CD4-positive, alpha-beta memory T cell (primary cell): ENCODE data around the gene TMEM253. TPM values are rescaled to one million over a fixed set of nuclear protein-coding genes. Genes with fewer than 3 reads are reported as not detected.

Source experiments
- CTCF ChIA-PET: fragments of 350-600 bp; sonication (Branson Sonifier 250); formaldehyde crosslinking; loops from one replicate; lab custom pipeline; 2021; ENCODE audit warnings: inconsistent platforms; ENCODE audit not compliant: partially characterized antibody; lab: Charles Lee
- POLR2A ChIA-PET: fragments of 350-600 bp; sonication (Branson Sonifier 250); formaldehyde crosslinking; loops from one replicate; lab custom pipeline; 2021; ENCODE audit not compliant: partially characterized antibody; lab: Charles Lee
- DNase-seq, 5 donors: peaks; one replicate each; pipeline versions ENCODE4 v3.0.0 to v3.0.0-alpha.2; 2020 to 2022; ENCODE audit warnings: mixed read lengths in 1 of 5
- H3K27ac ChIP-seq: one replicate; pipeline ENCODE4 v1.7.0; 2013; ENCODE audit warnings: low read depth, low read length
- H3K27me3 ChIP-seq: 2 replicates; pipeline ENCODE4 v1.7.0; 2013; ENCODE audit warnings: mild to moderate bottlenecking, low read length, moderate library complexity; ENCODE audit not compliant: insufficient read depth
- H3K36me3 ChIP-seq: 2 replicates; pipeline ENCODE4 v1.7.0; 2013; ENCODE audit warnings: mild to moderate bottlenecking, low read length, moderate library complexity; ENCODE audit not compliant: insufficient read depth
- H3K4me1 ChIP-seq: 2 replicates; pipeline ENCODE4 v1.7.0; 2013; ENCODE audit warnings: mild to moderate bottlenecking, low read length, moderate library complexity; ENCODE audit not compliant: insufficient read depth
- H3K4me3 ChIP-seq, 2 donors: one replicate each; pipeline ENCODE4 v1.7.0; 2013; ENCODE audit warnings: low read length in 2 of 2, mild to moderate bottlenecking in 1 of 2
- H3K9me3 ChIP-seq, 2 donors: one replicate each; pipeline ENCODE4 v1.7.0; 2013; ENCODE audit warnings: low read length in 2 of 2, control low read depth in 1 of 2; ENCODE audit not compliant: control insufficient read depth in 1 of 2
- H3K27ac Mint-ChIP-seq, 7 donors: one replicate each; pipeline ENCODE4 v1.8.0; 2020 to 2021; ENCODE audit warnings: mixed read lengths in 7 of 7, mild to moderate bottlenecking in 6 of 7, inconsistent platforms in 3 of 7, moderate library complexity in 3 of 7
- H3K27me3 Mint-ChIP-seq, 2 donors: one replicate each; pipeline ENCODE4 v1.8.0; 2020 to 2021; ENCODE audit warnings: mixed read lengths in 2 of 2
- H3K36me3 Mint-ChIP-seq, 2 donors: one replicate each; pipeline ENCODE4 v1.8.0; 2020 to 2021; ENCODE audit warnings: mixed read lengths in 2 of 2, inconsistent platforms in 1 of 2, mild to moderate bottlenecking in 1 of 2
- H3K4me1 Mint-ChIP-seq, 4 donors: one replicate each; pipeline ENCODE4 v1.8.0; 2020 to 2021; ENCODE audit warnings: mixed read lengths in 4 of 4, mild to moderate bottlenecking in 1 of 4
- H3K4me3 Mint-ChIP-seq, 8 donors: one replicate each; pipeline ENCODE4 v1.8.0; 2020 to 2021; ENCODE audit warnings: mixed read lengths in 8 of 8, mild to moderate bottlenecking in 7 of 8, moderate library complexity in 6 of 8, inconsistent platforms in 3 of 8
- H3K9me3 Mint-ChIP-seq, 8 donors: one replicate each; pipeline ENCODE4 v1.8.0; 2020 to 2021; ENCODE audit warnings: mixed read lengths in 8 of 8, mild to moderate bottlenecking in 5 of 8, inconsistent platforms in 3 of 8, moderate library complexity in 1 of 8
- intact Hi-C: fragments of 100-400 bp; cut with micrococcal nuclease; formaldehyde crosslinking; loops from one replicate; pipeline ENCODE4 v1.15.1; 2023
- polyA plus RNA-seq, 2 donors: library from polyadenylated mRNA; unstranded; fragments of 300-500 nt; fragmentation: Illumina TruSeq; gene quantifications; one replicate each; pipeline ENCODE4 v1.2.3, GENCODE V29; 2021
- total RNA-seq, 2 experiments: library from RNA; stranded (reverse); gene quantifications; one replicate each; pipeline ENCODE4 v1.2.3, GENCODE V29; 2021

Gene TMEM253
- total and polyA plus RNA-seq, 4 experiments from 2014 or later: not detected

DNA sequence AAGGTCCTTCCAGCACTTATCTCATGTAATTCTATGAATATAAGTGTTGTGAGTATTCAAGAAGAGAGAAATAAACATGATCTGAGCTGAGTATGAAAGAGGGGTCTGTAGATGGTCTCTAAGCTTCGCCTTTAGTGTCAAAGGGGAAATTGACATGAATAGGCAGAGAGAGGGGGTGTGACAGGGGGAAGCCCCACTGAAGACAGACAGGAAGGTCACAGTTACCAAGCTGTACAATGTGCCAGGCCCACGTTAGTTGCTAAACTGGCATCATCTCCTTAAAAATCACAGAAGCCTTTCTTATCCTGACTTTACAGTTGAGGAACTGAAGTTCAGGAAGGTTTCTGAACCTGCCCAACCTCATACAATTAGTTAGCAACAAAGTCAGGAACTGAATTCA lies 23.2 kb upstream of the TMEM253 start:
- no peaks in the 10 kb centered on the region for H3K9me3 Mint-ChIP-seq
- H3K27me3 Mint-ChIP-seq: peaks cover 0 to 6% of the 10 kb centered on the region in 2 donors
- H3K4me3 Mint-ChIP-seq: no peak overlapping the region
- H3K36me3 Mint-ChIP-seq: no peaks in the 10 kb centered on the region
- H3K27me3 ChIP-seq: peaks cover 4% of the 10 kb centered on the region
- intact Hi-C loops: no loop called here
- CTCF ChIA-PET: interaction anchor here (1.0 to 2.2 kb wide), 4 partner anchors 9 to 63 kb away, joined by 4 to 9 read pairs (median 6); no protein-coding TSS in a partner anchor
- H3K36me3 ChIP-seq: no peaks in the 10 kb centered on the region
- H3K4me1 ChIP-seq: no peaks in the 10 kb centered on the region
- no peaks in the 10 kb centered on the region for H3K4me1 Mint-ChIP-seq
- no peak overlapping the region for H3K27ac Mint-ChIP-seq
- POLR2A ChIA-PET: no interaction called here
- H3K27ac ChIP-seq: no peak overlapping the region
- no peaks in the 10 kb centered on the region for H3K9me3 ChIP-seq
- DNase-seq: no peak
- no peak overlapping the region for H3K4me3 ChIP-seq

- Histone ChIP-seq H3K4me3 (no peak overlapping the region), H3K27me3 (no peaks in the 10 kb centered on the region), H3K36me3 (no peaks in the 10 kb centered on the region), H3K4me1 (no peaks in the 10 kb centered on the region), H3K9me3 (no peaks in the 10 kb centered on the region), H3K27ac (no peak overlapping the region)
- CTCF ChIA-PET: interaction anchor here (1.0 to 2.2 kb wide), 4 partner anchors 10 to 63 kb away, joined by 4 to 9 read pairs (median 6); no protein-coding TSS in a partner anchor
- intact Hi-C loops: no loop called here
- H3K27me3 Mint-ChIP-seq: peaks cover 0 to 4% of the 10 kb centered on the region in 2 donors
- DNase-seq: no peak
- no peak overlapping the region for H3K4me3 Mint-ChIP-seq
- H3K36me3 Mint-ChIP-seq: no peaks in the 10 kb centered on the region
- H3K27ac Mint-ChIP-seq: peak overlapping the region in 1 of 7 donors; percentile 81
- H3K4me1 Mint-ChIP-seq: no peaks in the 10 kb centered on the region
- no peaks in the 10 kb centered on the region for H3K9me3 Mint-ChIP-seq
- POLR2A ChIA-PET: no interaction called here
Measured at GRCh38 chr14:21078287-21078686, 22.6 kb upstream of the TMEM253 start.

DNA sequence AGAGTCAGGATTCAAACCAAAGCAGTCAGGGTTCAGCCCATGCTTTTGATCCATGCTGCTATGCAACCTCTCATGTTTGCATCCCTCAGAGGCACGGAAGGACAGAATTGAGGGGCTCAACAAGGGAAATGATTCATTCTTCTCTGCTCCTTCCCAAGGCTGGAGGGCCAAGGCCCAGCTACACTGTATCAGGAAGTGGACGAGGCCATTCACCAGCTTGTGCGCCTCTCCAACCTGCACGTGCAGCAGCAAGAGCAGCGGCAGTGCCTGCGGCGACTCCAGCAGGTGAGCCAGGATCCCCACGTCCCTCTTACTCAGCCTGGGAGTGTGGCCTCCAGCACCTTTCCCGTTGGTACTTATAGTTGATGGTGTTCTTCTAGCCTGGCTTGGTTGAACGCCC lies 22.1 kb upstream of the TMEM253 start:
- no peak for DNase-seq
- H3K36me3 Mint-ChIP-seq: no peaks in the 10 kb centered on the region
- H3K27me3 ChIP-seq: no peaks in the 10 kb centered on the region
- no peaks in the 10 kb centered on the region for H3K27me3 Mint-ChIP-seq
- H3K4me3 ChIP-seq: no peak overlapping the region
- no peak overlapping the region for H3K4me3 Mint-ChIP-seq
- intact Hi-C loops: no loop called here
- no peaks in the 10 kb centered on the region for H3K9me3 Mint-ChIP-seq
- H3K4me1 ChIP-seq: no peaks in the 10 kb centered on the region
- ChIA-PET POLR2A (no interaction called here), CTCF (interaction anchor here (2.2 kb wide), 2 partner anchors 10 to 64 kb away, joined by 5 to 8 read pairs; no protein-coding TSS in a partner anchor)
- no peak overlapping the region for H3K27ac ChIP-seq
- peak overlapping the region in 1 of 7 donors; percentile 47 for H3K27ac Mint-ChIP-seq
- no peaks in the 10 kb centered on the region for H3K36me3 ChIP-seq
- H3K9me3 ChIP-seq: no peaks in the 10 kb centered on the region
- H3K4me1 Mint-ChIP-seq: no peaks in the 10 kb centered on the region

- H3K27me3 ChIP-seq: no peaks in the 10 kb centered on the region
- intact Hi-C loops: no loop called here
- no peak overlapping the region for H3K27ac ChIP-seq
- peaks cover 0 to under 1% of the 10 kb centered on the region in 2 donors for H3K27me3 Mint-ChIP-seq
- no peak overlapping the region for H3K4me3 Mint-ChIP-seq
- ChIA-PET POLR2A (no interaction called here), CTCF (interaction anchor here (1.1 to 1.8 kb wide), 2 partner anchors 14 to 21 kb away, joined by 3 to 6 read pairs; no protein-coding TSS in a partner anchor)
- no peak for DNase-seq
- no peaks in the 10 kb centered on the region for H3K9me3 ChIP-seq
- peaks cover 4 to 9% (median 7%) of the 10 kb centered on the region in 4 donors for H3K4me1 Mint-ChIP-seq
- no peak overlapping the region for H3K4me3 ChIP-seq
- no peaks in the 10 kb centered on the region for H3K36me3 ChIP-seq
- peaks cover under 1% of the 10 kb centered on the region for H3K4me1 ChIP-seq
- no peaks in the 10 kb centered on the region for H3K36me3 Mint-ChIP-seq
- peak overlapping the region in 1 of 7 donors; percentile 57 for H3K27ac Mint-ChIP-seq
- H3K9me3 Mint-ChIP-seq: no peaks in the 10 kb centered on the region
Measured at GRCh38 chr14:21081521-21082142, 19.2 kb upstream of the TMEM253 start.

- Mint-ChIP-seq H3K9me3 (peaks cover 0 to 3% (median 0%) of the 10 kb centered on the region in 8 donors), H3K27ac (peak overlapping the region in 6 of 7 donors; percentile 72 to 100 (median 84)), H3K4me1 (peaks cover 17 to 29% (median 23%) of the 10 kb centered on the region in 4 donors), H3K36me3 (peaks cover 0 to 2% of the 10 kb centered on the region in 2 donors), H3K27me3 (peaks cover 0 to 1% of the 10 kb centered on the region in 2 donors), H3K4me3 (peak overlapping the region in 1 of 8 donors; percentile 6)
- no peak for DNase-seq
- CTCF ChIA-PET: interaction anchor here (0.9 to 3.5 kb wide), 5 partner anchors 9 to 69 kb away, joined by 3 to 23 read pairs (median 11); no protein-coding TSS in a partner anchor
- H3K27ac ChIP-seq: no peak overlapping the region
- no peaks in the 10 kb centered on the region for H3K9me3 ChIP-seq
- peaks cover 18% of the 10 kb centered on the region for H3K4me1 ChIP-seq
- H3K27me3 ChIP-seq: no peaks in the 10 kb centered on the region
- no peak overlapping the region for H3K4me3 ChIP-seq
- POLR2A ChIA-PET: interaction anchor here (1.0 kb wide), 1 partner anchor 56 kb away, joined by 3 read pairs; no protein-coding TSS in a partner anchor
- intact Hi-C loops: no loop called here
- H3K36me3 ChIP-seq: no peaks in the 10 kb centered on the region
Measured at GRCh38 chr14:21083565-21084325, 17.1 kb upstream of the TMEM253 start.

GRCh38 chr14:21084396-21084795 lies 16.5 kb upstream of the TMEM253 start:
- DNase-seq: no peak
- CTCF ChIA-PET: interaction anchor here (1.6 to 3.5 kb wide), 3 partner anchors 8 to 69 kb away, joined by 11 to 23 read pairs (median 11); no protein-coding TSS in a partner anchor
- H3K4me3 ChIP-seq: no peak overlapping the region
- Mint-ChIP-seq H3K27me3 (peaks cover 0 to 1% of the 10 kb centered on the region in 2 donors), H3K4me1 (peaks cover 20 to 36% (median 28%) of the 10 kb centered on the region in 4 donors), H3K36me3 (peaks cover 0 to 2% of the 10 kb centered on the region in 2 donors), H3K9me3 (peaks cover 0 to 3% (median 0%) of the 10 kb centered on the region in 8 donors), H3K4me3 (no peak overlapping the region), H3K27ac (peak overlapping the region in 6 of 7 donors; percentile 20 to 100 (median 84))
- no peaks in the 10 kb centered on the region for H3K9me3 ChIP-seq
- no peak overlapping the region for H3K27ac ChIP-seq
- intact Hi-C loops: no loop called here
- no peaks in the 10 kb centered on the region for H3K36me3 ChIP-seq
- H3K27me3 ChIP-seq: no peaks in the 10 kb centered on the region
- H3K4me1 ChIP-seq: peaks cover 18% of the 10 kb centered on the region
- POLR2A ChIA-PET: interaction anchor here (1.0 kb wide), 1 partner anchor 56 kb away, joined by 3 read pairs; no protein-coding TSS in a partner anchor
